ENCODE results near the gene ANKRD62.
"Not testable (repeated sequence)": the region's sequence is repeated elsewhere in the genome, so short reads cannot be mapped to it uniquely, and the experiment has no call there.

The ANKRD62 gene

DNA sequence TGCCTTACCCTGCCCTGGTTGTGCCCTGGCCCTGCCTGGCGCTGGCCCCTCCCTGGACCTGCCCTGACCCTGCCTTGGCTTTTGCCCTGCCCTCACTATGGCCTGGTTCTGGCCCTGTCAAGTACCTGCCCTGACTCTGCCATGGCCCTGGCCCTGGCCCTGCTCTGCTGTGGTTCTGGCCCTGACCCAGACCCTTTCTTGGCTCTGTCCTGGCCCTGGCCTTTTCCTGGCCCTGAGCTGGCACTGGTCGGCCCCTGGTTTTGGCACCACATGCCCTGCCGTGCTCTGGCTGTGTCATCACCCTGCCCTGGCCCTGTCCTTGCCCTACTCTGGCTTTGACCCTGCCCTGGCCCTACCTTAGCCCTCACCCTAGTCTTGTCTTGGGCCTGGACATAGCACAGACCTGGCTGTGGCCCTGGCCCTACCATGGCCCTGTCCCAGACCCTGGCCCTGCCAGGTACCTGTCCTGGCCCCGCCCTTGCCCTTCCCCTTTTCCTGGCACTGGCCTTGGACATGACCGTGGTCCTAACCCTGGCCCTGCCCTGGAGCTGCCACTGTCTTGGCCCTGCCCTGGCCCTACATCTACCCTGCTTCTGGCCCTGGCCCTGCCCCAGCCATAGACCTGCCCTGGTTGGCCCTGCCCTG lies 4.8 kb upstream of the ANKRD62 start:
- no peak for DNase-seq (ENCODE audit: low read depth)

DNA sequence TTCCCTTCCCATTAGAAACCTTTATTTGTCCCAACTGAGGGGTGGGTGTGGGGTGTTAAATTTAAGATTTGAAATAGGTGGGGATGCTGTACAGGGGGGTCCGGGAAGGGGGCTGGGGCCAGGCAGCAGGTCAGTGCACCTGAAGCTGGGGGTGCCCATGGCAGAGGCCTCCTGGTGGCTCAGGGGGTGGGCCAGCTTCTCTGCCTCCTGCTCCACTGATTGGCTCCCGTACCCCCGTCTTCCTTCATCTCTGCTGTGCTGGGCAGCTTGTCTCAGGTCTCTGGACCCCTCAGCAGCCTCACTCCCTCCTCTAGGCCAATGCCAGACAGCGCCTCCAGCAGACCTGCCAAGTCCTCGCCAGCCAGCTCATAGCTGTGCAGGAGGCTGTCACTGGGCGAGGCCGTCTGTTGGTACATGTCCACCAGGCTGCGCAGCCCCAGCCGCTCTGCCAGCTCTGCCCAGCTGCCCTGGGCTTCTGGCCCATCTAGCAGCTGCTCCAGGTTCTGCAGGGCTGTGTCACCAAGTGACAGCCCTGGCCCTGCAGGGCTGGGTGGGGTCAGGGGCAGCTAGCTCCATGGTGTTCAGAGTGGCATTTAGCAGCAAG lies 2.0 kb upstream of the ANKRD62 start:
- H3K4me3 ChIP-seq (ENCODE audit: low read depth, low read length), result no peak overlapping the region
- DNase-seq (ENCODE audit: low read depth), result no peak

More for the DNA sequence above, 4.8 kb upstream of the ANKRD62 start:
- H3K4me3 ChIP-seq (ENCODE audit: low read depth, low read length), result no peak overlapping the region

DNA sequence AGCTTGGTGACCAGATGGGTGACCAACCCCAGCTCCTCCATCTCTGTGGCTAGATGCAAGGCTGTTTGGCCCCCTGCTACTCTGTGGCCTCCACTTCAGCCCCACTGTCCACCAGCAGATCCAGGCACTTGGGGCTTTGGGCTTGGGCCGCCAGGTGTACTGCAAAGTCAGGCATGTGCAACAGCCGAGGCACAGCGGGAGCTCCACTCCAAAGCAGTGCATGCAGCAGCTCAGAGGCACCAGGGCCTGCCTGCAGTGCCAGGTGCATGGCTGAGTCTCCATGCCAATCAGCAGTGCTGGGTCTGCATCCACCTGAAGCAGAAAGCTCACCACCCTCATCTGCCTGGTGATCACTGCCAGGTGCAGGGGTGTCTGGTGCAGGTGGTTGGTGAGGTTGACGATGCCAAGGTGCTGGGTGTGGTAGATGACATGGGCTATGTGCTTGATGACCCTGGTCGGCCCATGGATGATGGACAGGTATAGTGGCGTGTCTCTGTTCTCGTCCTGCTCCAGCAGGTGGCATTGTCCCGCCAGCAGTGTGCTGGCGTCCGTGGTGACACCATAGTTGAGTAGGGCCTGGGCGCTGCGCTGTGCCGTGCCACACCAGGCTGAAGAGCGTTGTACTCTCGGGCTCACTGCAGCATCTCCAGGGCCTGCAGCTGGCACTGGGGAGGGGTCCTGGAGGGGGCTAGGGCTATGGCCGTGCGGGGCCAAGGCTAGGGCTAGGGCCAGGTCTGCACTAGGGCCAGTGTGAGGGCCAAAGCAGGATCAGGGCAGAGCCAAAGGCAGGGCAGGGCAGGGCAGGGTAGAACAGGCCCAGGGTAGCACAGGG lies 1.0 kb upstream of the ANKRD62 start:
- no peak overlapping the region for H3K4me3 ChIP-seq (ENCODE audit: low read depth, low read length)
- no peak for DNase-seq (ENCODE audit: low read depth)

DNA sequence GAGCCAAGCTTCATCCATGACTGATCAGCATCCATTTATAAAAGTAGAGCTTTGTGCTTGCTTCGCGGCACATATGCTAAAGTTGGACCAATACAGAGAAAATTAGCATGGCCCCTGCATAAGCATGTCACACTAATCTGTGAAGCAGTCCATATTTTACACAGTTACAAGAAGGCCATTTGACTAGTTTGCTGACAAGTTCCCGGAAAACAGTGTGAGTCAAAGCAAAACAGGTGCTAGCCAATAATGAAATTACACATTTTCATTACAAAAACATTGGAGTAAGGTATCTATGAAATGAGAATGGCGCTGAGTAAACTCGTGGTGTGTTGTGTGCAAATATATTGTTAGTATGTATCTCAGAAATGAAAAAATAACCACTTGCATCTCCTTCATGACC lies 4.7 kb downstream of the ANKRD62 start:
- H3K4me3 ChIP-seq (ENCODE audit: low read depth, low read length), result no peak overlapping the region
- DNase-seq (ENCODE audit: low read depth), result no peak

DNA sequence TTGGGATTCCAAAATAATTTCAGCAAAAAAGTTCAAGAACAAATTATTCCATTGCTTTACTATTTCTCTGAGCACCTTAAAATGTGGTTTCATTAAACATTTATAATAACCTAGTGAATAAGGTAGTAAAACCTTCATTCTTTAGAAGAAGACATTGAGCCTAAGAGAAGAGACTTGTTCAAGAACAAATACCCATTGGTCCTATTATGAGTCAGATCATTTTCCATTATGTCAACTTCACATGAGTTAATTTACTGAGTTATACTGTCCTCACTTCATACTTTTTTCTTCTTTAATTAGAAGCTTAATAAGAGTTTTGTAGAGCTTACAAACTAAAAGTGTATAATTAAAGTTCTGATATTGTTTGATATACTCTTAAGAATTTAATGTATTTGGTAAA lies 5.5 kb downstream of the ANKRD62 start:
- no peak overlapping the region for H3K4me3 ChIP-seq (ENCODE audit: low read depth, low read length)
- no peak for DNase-seq (ENCODE audit: low read depth)

DNA sequence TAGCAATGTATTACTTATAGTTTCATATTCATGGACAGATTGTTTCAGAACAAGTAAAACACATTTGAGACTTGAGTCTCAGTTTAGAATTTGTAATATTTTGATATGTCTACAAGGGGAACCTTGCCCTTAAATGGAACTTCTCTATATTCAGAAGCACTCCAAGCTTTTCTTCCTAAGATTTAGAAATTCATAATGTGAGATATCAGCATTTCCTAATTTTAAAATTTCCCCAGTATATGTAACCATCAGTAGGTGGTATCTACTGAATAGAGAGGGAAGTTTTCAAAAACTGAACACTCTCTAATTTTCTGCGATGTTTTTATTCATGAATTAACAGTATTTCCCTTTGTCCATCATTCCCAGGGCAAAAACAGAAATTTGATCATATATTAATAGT lies 7.6 kb downstream of the ANKRD62 start:
- H3K4me3 ChIP-seq (ENCODE audit: low read depth, low read length), result no peak overlapping the region
- DNase-seq (ENCODE audit: low read depth), result no peak

DNA sequence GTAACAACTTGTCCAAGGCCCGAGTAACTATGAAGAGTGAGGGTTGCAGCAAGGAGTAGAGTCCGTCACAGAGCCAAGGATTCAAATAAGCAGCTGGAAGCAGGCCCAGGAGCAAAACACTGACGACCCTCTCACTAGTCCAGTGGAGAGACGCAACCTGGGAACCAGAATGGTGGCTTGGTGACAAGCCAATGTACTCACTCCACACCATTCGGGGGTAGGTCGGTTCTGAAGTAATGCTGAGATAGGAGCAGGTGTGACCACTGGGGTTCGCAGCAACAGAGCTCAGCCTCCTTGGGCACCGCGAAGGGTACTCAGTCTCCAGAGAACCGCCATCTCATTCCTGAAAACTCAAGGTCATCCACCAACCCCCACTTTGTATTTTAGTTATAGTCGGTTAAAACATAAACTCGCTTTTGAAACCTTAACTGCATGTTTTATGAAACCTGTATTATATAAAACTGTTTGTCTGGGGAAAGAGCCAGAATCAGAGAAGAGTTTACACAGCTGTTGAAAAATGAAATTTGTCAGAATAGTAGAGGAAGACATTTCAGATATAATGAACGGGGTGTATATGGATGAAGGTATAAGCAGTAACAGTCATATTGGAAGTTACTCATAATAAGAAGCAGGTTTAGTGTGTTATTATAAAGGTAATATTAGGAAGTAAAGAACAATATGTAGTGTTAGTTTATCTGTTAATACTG lies 8.6 kb downstream of the ANKRD62 start:
- no peak for DNase-seq (ENCODE audit: low read depth)
- H3K4me3 ChIP-seq (ENCODE audit: low read depth, low read length), result no peak overlapping the region

DNA sequence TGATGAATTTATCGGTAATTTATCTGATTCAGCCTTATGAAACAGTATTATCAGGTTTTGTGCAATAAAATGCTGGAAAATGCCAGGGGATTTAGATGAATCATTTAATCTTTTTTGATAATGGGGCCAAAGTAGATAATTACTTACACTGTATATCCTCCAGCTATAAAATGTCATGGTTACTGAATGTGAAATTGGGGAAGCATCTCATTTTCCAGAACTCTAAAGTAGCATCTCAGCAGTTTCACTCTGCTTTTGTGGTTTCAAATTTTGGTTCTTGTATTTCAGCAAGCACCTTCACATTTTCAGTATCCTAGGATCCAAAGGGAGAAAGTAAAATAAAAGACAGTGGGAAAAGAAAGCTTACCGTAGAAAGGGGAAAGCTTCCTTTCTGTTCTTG lies 12.8 kb downstream of the ANKRD62 start:
- no peak overlapping the region for H3K4me3 ChIP-seq (ENCODE audit: low read depth, low read length)
- no peak for DNase-seq (ENCODE audit: low read depth)

DNA sequence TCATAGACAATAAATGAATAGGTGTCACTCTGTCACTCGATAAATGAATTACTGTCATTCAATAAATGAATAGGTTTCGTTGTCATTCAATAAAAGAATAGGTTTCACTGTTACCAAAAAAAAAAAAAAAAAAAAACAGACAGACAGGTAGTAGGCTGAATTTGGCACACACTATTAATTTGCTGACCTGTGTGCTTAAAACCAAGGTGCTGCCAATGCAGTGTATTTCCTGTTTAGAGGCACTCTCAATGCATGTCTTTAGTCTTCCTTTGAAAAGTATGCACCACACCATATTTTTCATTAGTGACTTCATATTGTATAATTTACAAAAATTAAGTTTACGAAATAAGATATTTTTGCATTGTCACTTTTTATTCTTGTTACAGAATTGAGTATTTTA lies 16.2 kb downstream of the ANKRD62 start:
- H3K4me3 ChIP-seq (ENCODE audit: low read depth, low read length), result no peak overlapping the region
- no peak for DNase-seq (ENCODE audit: low read depth)

DNA sequence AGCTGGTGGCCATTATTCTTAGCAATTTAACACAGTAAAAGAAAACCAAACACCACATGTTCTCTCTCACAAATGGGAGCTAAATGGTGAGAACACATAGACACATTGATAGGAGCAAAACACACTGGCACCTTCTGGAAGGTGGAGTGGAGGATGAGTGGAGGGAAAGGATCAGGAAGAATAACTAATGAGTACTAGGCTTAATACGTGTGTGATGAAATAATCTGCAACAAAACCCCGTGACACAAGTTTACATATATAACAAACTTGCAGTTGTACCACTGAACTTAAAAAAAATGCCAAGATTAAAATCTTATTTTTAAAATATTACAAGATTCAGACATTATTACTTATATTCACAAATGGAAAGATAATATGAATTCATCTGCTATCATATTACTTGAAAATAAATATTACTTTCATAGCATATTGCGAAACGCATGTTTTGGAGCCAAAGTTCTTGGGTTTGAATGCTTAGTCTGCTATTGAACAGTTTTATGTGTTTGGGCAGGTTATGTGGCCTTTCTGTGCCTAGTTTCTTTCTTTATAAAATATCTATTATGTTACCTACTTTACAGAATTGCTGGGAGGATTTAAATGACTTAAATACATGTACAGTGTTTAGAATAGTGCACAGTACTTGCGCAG lies 20.5 kb downstream of the ANKRD62 start:
- DNase-seq (ENCODE audit: low read depth), result no peak
- H3K4me3 ChIP-seq (ENCODE audit: low read depth, low read length), result no peak overlapping the region

DNA sequence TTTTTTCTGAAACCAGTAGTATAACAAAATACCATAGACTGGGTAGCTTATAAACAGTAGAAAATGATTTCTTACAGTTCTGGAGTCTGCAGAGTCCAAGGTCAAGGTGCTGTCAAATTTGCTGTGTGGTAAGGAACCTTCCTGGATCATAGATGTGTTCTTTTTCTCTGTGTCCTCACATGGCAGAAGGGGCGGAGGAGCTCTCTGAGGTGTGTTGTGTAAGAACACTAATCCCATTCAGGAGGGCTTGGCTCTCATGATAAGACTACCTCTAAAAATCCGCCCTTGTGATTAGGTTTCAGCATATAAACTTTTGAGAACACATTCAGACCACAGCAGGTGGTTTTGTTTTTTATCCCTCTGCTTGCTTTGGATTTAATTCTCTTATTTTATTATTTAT lies 25.7 kb downstream of the ANKRD62 start:
- no peak for DNase-seq (ENCODE audit: low read depth)
- no peak overlapping the region for H3K4me3 ChIP-seq (ENCODE audit: low read depth, low read length)

DNA sequence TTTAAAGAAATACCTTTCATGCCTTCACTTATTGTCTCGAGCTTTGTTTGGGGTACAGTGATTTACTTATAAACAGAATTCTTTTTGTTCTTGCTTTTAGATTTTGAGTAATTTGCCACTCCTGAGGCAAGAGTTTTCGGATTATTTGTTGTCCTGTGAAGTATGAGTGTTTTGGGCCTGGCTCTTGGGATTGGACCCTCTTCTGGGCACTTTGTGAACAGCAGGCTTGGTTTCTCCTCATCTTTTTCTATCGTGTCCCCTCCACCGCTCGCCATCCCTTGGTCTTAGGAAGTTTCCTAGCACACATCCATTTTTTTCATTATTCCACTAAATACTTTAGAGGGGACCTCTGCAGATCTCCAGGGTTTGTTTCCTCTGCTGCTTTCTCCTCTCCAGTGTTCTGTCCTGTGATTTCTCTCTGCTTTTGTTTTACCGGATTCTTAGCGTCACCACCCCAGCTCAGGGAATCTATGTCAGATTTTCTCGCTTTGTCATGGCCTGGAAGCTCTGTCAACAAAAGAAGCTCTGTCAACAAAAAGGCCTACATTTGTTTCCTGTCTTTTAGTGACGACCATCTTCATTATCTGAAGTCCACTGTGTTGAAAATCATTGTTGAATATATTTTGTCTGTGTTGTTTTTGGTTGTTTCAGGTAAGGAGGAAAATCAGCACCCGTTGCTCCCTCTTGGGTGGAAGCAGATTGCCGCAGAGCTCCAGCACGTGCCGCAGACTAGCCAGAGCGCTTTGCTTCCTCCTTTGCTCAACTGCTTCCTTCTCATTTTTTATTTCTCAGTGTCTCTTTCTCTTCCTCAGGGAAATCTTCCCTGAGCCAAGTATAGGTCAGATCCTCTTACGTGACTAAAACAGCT lies 27.8 kb downstream of the ANKRD62 start:
- no peak overlapping the region for H3K4me3 ChIP-seq (ENCODE audit: low read depth, low read length)
- DNase-seq (ENCODE audit: low read depth), result no peak

DNA sequence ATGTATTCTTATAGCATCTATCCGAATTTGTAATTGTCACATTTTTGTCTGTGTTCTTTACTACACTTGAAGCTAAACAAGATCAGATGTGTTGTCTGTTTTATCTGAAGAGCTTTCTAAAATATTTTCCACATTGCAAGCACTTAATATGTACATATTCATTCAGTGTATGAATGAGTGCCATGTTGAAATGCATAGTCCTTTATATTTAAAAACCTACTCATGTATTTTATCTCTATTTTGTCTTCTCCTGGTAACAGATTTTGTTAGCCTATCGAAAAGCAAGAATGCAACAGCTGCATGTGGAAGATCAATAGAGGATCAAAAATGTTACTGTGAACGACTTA lies 28.4 kb downstream of the ANKRD62 start:
- H3K4me3 ChIP-seq (ENCODE audit: low read depth, low read length); DNase-seq (ENCODE audit: low read depth): not testable (repeated sequence)

DNA sequence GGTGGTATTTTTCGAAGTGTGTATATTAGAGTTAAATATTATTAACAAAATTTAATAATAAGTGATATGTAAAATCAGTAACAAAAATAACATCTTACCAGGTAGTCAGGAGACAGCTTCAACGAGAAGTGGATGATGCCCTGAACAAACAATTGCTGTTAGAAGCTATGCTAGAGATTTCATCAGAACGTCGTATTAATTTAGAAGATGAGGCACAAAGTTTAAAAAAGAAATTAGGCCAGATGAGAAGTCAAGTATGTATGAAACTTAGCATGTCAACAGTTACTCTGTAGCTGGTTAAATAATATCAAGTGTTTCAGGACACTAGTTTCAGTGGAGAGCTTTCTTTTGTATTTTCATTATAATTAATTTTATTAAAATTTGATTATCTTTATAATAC lies 34.0 kb downstream of the ANKRD62 start:
- not testable (repeated sequence) for H3K4me3 ChIP-seq (ENCODE audit: low read depth, low read length); DNase-seq (ENCODE audit: low read depth)

DNA sequence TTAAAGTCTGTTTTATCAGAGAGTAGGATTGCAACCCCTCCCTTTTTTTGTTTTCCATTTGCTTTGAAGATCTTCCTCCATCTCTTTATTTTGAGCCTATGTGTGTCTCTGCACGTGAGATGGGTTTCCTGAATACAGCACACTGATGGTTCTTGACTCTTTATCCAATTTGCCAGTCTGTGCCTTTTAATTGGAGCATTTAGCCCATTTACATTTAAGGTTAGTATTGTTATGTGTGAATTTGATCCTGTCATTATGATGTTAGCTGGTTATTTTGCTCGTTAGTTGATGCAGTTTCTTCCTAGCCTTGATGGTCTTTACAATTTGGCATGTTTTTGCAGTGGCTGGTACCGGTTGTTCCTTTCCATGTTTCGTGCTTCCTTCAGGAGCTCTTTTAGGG lies 45.2 kb downstream of the ANKRD62 start:
- H3K4me3 ChIP-seq (ENCODE audit: low read depth, low read length); DNase-seq (ENCODE audit: low read depth): not testable (repeated sequence)

DNA sequence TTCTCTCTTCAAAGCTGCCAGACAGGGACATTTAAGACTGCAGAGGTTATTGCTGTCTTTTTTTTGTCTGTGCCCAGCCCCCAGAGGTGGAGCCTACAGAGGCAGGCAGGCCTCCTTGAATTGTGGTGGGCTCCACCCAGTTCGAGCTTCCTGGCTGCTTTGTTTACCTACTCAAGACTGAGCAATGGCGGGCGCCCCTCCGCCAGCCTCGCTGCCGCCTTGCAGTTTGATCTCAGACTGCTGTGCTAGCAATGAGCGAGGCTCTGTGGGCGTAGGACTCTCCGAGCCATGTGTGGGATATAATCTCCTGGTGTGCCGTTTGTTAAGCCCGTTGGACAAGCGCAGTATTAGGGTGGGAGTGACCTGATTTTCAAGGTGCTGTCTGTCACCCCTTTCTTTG lies 47.2 kb downstream of the ANKRD62 start:
- not testable (repeated sequence) for DNase-seq (ENCODE audit: low read depth); H3K4me3 ChIP-seq (ENCODE audit: low read depth, low read length)

DNA sequence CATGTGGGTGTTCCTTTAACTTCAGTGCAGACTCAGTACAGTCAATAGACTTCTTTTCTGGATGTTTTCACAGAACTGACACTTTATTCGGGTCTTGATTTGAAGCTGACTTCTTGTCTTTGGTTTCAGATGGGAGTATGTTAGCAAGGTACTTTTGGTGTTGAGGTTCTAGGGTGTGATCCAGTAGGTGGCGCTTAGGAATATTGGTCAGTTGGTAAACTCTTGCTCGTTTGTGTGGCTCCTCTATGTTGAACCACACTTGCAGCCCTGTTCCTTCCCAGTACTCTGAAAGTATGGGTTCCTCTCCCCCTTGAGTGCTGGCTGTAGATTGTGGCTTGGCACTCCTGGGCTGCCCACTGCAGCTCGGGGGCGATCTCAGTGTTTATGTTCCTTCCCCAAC lies 48.1 kb downstream of the ANKRD62 start:
- not testable (repeated sequence) for H3K4me3 ChIP-seq (ENCODE audit: low read depth, low read length); DNase-seq (ENCODE audit: low read depth)

DNA sequence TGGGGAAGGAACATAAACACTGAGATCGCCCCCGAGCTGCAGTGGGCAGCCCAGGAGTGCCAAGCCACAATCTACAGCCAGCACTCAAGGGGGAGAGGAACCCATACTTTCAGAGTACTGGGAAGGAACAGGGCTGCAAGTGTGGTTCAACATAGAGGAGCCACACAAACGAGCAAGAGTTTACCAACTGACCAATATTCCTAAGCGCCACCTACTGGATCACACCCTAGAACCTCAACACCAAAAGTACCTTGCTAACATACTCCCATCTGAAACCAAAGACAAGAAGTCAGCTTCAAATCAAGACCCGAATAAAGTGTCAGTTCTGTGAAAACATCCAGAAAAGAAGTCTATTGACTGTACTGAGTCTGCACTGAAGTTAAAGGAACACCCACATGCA lies 55.8 kb downstream of the ANKRD62 start:
- H3K4me3 ChIP-seq (ENCODE audit: low read depth, low read length); DNase-seq (ENCODE audit: low read depth): not testable (repeated sequence)

DNA sequence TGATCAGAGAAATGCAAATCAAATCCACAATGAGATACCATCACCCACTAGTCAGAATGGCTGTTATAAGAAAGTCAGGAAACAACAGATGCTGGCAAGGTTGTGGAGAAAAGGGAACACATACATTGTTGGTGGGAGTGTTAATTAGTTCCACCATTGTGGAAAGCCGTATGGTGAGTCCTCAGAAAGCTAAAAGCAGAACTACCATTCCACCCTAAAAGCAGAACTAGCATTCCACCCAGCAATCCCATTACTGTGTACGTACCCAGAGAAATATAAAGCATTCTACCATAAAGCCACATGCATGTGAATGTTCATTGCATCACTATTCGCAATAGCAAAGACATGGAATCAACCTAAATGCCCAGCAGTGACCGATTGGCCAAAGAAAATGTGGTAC lies 60.7 kb downstream of the ANKRD62 start:
- H3K4me3 ChIP-seq (ENCODE audit: low read depth, low read length), result no peak overlapping the region
- no peak for DNase-seq (ENCODE audit: low read depth)
